ENCODE results near the gene GNG4.
A peak's percentile ranks its signal among the peaks of the same experiment; 100 is the strongest.
"Not testable (repeated sequence)": the region's sequence is repeated elsewhere in the genome, so short reads cannot be mapped to it uniquely, and the experiment has no call there.

Gene GNG4

GRCh38 chr1:235661568-235661967, 12.0 kb upstream of the GNG4 start:
- Mint-ChIP-seq H3K27me3 (peaks cover 7% of the 10 kb centered on the region), H3K4me1 (no peaks in the 10 kb centered on the region), H3K9me3 (no peaks in the 10 kb centered on the region), H3K27ac (no peak overlapping the region), H3K4me3 (no peak overlapping the region), H3K36me3 (peaks cover 12% of the 10 kb centered on the region)
- CTCF ChIA-PET, result no interaction called here
- DNase-seq, result no peak

GRCh38 chr1:235659186-235659771, 9.7 kb upstream of the GNG4 start:
- Mint-ChIP-seq H3K4me3 (no peak overlapping the region), H3K9me3 (no peaks in the 10 kb centered on the region), H3K4me1 (no peaks in the 10 kb centered on the region), H3K27ac (no peak overlapping the region), H3K27me3 (peaks cover 23% of the 10 kb centered on the region), H3K36me3 (peaks cover 9% of the 10 kb centered on the region)
- DNase-seq, result no peak
- CTCF ChIA-PET, result no interaction called here

GRCh38 chr1:235657747-235658526, 8.4 kb upstream of the GNG4 start:
- Mint-ChIP-seq H3K36me3 (peaks cover 7% of the 10 kb centered on the region), H3K4me3 (no peak overlapping the region), H3K9me3 (no peaks in the 10 kb centered on the region), H3K27me3 (peaks cover 35% of the 10 kb centered on the region), H3K27ac (no peak overlapping the region), H3K4me1 (no peaks in the 10 kb centered on the region)
- no peak for DNase-seq
- CTCF ChIA-PET, result interaction anchor here (0.9 to 1.6 kb wide), 4 partner anchors 12 to 313 kb away, joined by 3 to 4 read pairs (median 3); no protein-coding TSS in a partner anchor

- no peak overlapping the region for H3K4me3 Mint-ChIP-seq
- no peak for DNase-seq
- no peaks in the 10 kb centered on the region for H3K9me3 Mint-ChIP-seq
- CTCF ChIA-PET, result interaction anchor here (0.9 to 1.6 kb wide), 3 partner anchors 11 to 314 kb away, joined by 3 to 4 read pairs (median 3); no protein-coding TSS in a partner anchor
- no peak overlapping the region for H3K27ac Mint-ChIP-seq
- peaks cover 42% of the 10 kb centered on the region for H3K27me3 Mint-ChIP-seq
- H3K4me1 Mint-ChIP-seq, result no peaks in the 10 kb centered on the region
- H3K36me3 Mint-ChIP-seq, result peaks cover 3% of the 10 kb centered on the region
Observed at GRCh38 chr1:235657269-235657668, 7.7 kb upstream of the GNG4 start.

GRCh38 chr1:235652364-235652763, 2.8 kb upstream of the GNG4 start:
- H3K27ac Mint-ChIP-seq, result no peak overlapping the region
- H3K4me3 Mint-ChIP-seq, result no peak overlapping the region
- H3K4me1 Mint-ChIP-seq, result peaks cover 20% of the 10 kb centered on the region
- no peaks in the 10 kb centered on the region for H3K9me3 Mint-ChIP-seq
- peaks cover 4% of the 10 kb centered on the region for H3K36me3 Mint-ChIP-seq
- peaks cover 82% of the 10 kb centered on the region for H3K27me3 Mint-ChIP-seq
- DNase-seq, result no peak
- CTCF ChIA-PET, result interaction anchor here (0.7 kb wide), 1 partner anchor 192 kb away, joined by 3 read pairs; no protein-coding TSS in a partner anchor

- Mint-ChIP-seq H3K4me3 (peak overlapping the region; percentile 44), H3K27me3 (peaks cover 87% of the 10 kb centered on the region), H3K36me3 (peaks cover 4% of the 10 kb centered on the region), H3K27ac (no peak overlapping the region), H3K4me1 (peaks cover 29% of the 10 kb centered on the region), H3K9me3 (no peaks in the 10 kb centered on the region)
- CTCF ChIA-PET, result interaction anchor here (1.0 kb wide), 1 partner anchor 9 kb away, joined by 3 read pairs; no protein-coding TSS in a partner anchor
- DNase-seq, result no peak
Observed at GRCh38 chr1:235651170-235651806, 1.7 kb upstream of the GNG4 start.

- peak overlapping the region; percentile 30 for H3K4me3 Mint-ChIP-seq
- H3K27me3 Mint-ChIP-seq, result peaks cover 92% of the 10 kb centered on the region
- no peak overlapping the region for H3K27ac Mint-ChIP-seq
- CTCF ChIA-PET, result no interaction called here
- peak; percentile 27 for DNase-seq
- peaks cover 31% of the 10 kb centered on the region for H3K4me1 Mint-ChIP-seq
- no peaks in the 10 kb centered on the region for H3K9me3 Mint-ChIP-seq
- peaks cover 4% of the 10 kb centered on the region for H3K36me3 Mint-ChIP-seq
Observed at GRCh38 chr1:235650341-235651169, 971 bp upstream of the GNG4 start.

GRCh38 chr1:235648954-235649367, 623 bp downstream of the GNG4 start:
- Mint-ChIP-seq H3K9me3 (no peaks in the 10 kb centered on the region), H3K36me3 (peaks cover 3% of the 10 kb centered on the region), H3K27me3 (peaks cover 91% of the 10 kb centered on the region), H3K4me3 (peak overlapping the region; percentile 81), H3K4me1 (peaks cover 31% of the 10 kb centered on the region), H3K27ac (no peak overlapping the region)
- CTCF ChIA-PET, result no interaction called here
- peak; percentile 81 for DNase-seq

GRCh38 chr1:235648407-235648907, 1.1 kb downstream of the GNG4 start:
- H3K27me3 Mint-ChIP-seq, result peaks cover 90% of the 10 kb centered on the region
- H3K4me1 Mint-ChIP-seq, result peaks cover 32% of the 10 kb centered on the region
- DNase-seq, result no peak
- no peak overlapping the region for H3K27ac Mint-ChIP-seq
- H3K36me3 Mint-ChIP-seq, result peaks cover 3% of the 10 kb centered on the region
- CTCF ChIA-PET, result no interaction called here
- no peaks in the 10 kb centered on the region for H3K9me3 Mint-ChIP-seq
- H3K4me3 Mint-ChIP-seq, result peak overlapping the region; percentile 81

GRCh38 chr1:235647537-235647936, 2.0 kb downstream of the GNG4 start:
- H3K9me3 Mint-ChIP-seq, DNase-seq, H3K27ac Mint-ChIP-seq, H3K36me3 Mint-ChIP-seq, H3K4me3 Mint-ChIP-seq, CTCF ChIA-PET: not testable (repeated sequence)
- peaks cover 88% of the 10 kb centered on the region for H3K27me3 Mint-ChIP-seq
- H3K4me1 Mint-ChIP-seq, result peaks cover 41% of the 10 kb centered on the region

- Mint-ChIP-seq H3K27me3 (peaks cover 83% of the 10 kb centered on the region), H3K9me3 (no peaks in the 10 kb centered on the region), H3K4me1 (peaks cover 51% of the 10 kb centered on the region), H3K36me3 (peaks cover 3% of the 10 kb centered on the region), H3K4me3 (no peak overlapping the region), H3K27ac (no peak overlapping the region)
- CTCF ChIA-PET, result interaction anchor here (1.6 kb wide), 1 partner anchor 11 kb away, joined by 4 read pairs; no protein-coding TSS in a partner anchor
- no peak for DNase-seq
Observed at GRCh38 chr1:235646463-235646862, 3.1 kb downstream of the GNG4 start.

- Mint-ChIP-seq H3K27me3 (peaks cover 73% of the 10 kb centered on the region), H3K36me3 (peaks cover 3% of the 10 kb centered on the region), H3K4me3 (no peak overlapping the region), H3K9me3 (no peaks in the 10 kb centered on the region), H3K27ac (no peak overlapping the region), H3K4me1 (peaks cover 56% of the 10 kb centered on the region)
- DNase-seq, result no peak
- CTCF ChIA-PET, result interaction anchor here (1.6 kb wide), 1 partner anchor 13 kb away, joined by 4 read pairs; no protein-coding TSS in a partner anchor
Observed at GRCh38 chr1:235644693-235645305, 4.8 kb downstream of the GNG4 start.

GRCh38 chr1:235643837-235644692, 5.5 kb downstream of the GNG4 start:
- Mint-ChIP-seq H3K36me3 (peaks cover 3% of the 10 kb centered on the region), H3K4me3 (no peak overlapping the region), H3K27ac (no peak overlapping the region), H3K9me3 (no peaks in the 10 kb centered on the region), H3K4me1 (peaks cover 57% of the 10 kb centered on the region), H3K27me3 (peaks cover 75% of the 10 kb centered on the region)
- no peak for DNase-seq
- CTCF ChIA-PET, result no interaction called here
